ENCODE measurements around the gene CAPN9. TPM values are rescaled to one million over a fixed set of nuclear protein-coding genes. Genes with fewer than 3 reads are reported as not detected.

Gene CAPN9
- total RNA-seq, 1 donor from 2014 or later = 0.78 TPM

GRCh38 chr1:230826166-230826875, 79.1 kb downstream of the CAPN9 start:
- Mint-ChIP-seq H3K9me3 (peaks cover 6% of the 10 kb centered on the region), H3K36me3 (peaks cover 6% of the 10 kb centered on the region), H3K27ac (no peak overlapping the region), H3K4me3 (no peak overlapping the region), H3K4me1 (peaks cover 26% of the 10 kb centered on the region), H3K27me3 (ENCODE audit: low read depth) (no peaks in the 10 kb centered on the region)
- no peak for DNase-seq (ENCODE audit: low spot score in 2 of 2, unreplicated experiment in 2 of 2)
- no peak for TF ChIP-seq CTCF (IDR thresholded peaks at IDR 0.05; ENCODE audit: unreplicated experiment)

- H3K4me3 Mint-ChIP-seq = no peak overlapping the region
- no peak for TF ChIP-seq CTCF (IDR thresholded peaks at IDR 0.05; ENCODE audit: unreplicated experiment)
- no peak overlapping the region for H3K27ac Mint-ChIP-seq
- no peaks in the 10 kb centered on the region for H3K27me3 Mint-ChIP-seq (ENCODE audit: low read depth)
- H3K9me3 Mint-ChIP-seq = peaks cover 11% of the 10 kb centered on the region
- H3K36me3 Mint-ChIP-seq = peaks cover 6% of the 10 kb centered on the region
- H3K4me1 Mint-ChIP-seq = peaks cover 25% of the 10 kb centered on the region
- DNase-seq (ENCODE audit: low spot score in 2 of 2, unreplicated experiment in 2 of 2) = no peak
Measured at GRCh38 chr1:230827081-230827681, 80.0 kb downstream of the CAPN9 start.

- no peak for TF ChIP-seq CTCF (IDR thresholded peaks at IDR 0.05; ENCODE audit: unreplicated experiment)
- peaks cover 14% of the 10 kb centered on the region for H3K9me3 Mint-ChIP-seq
- no peak overlapping the region for H3K27ac Mint-ChIP-seq
- no peaks in the 10 kb centered on the region for H3K27me3 Mint-ChIP-seq (ENCODE audit: low read depth)
- peaks cover 6% of the 10 kb centered on the region for H3K36me3 Mint-ChIP-seq
- H3K4me3 Mint-ChIP-seq = no peak overlapping the region
- peaks cover 24% of the 10 kb centered on the region for H3K4me1 Mint-ChIP-seq
- no peak for DNase-seq (ENCODE audit: low spot score in 2 of 2, unreplicated experiment in 2 of 2)
Measured at GRCh38 chr1:230827801-230828200, 80.6 kb downstream of the CAPN9 start.

DNA sequence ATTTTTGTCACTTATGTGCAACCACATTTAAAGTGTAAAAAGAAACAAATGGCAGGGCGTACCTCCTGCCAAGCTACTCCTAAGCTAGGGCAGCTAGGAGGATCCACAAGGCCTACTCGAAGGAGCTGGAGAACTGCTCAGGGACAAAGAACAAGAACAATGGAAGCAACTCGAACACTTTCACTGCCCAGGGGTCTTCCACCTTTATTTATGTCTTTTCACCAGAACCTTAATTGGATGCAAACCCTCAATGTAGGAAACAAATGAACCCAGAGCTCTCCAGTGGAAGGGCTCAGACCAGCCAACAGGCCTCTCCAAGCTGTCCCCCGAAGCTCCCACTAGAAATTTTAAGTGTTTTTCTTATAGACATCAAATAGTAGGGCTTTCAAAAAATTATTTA, 81.2 kb downstream of the CAPN9 start:
- H3K9me3 Mint-ChIP-seq = peaks cover 18% of the 10 kb centered on the region
- no peak for TF ChIP-seq CTCF (IDR thresholded peaks at IDR 0.05; ENCODE audit: unreplicated experiment)
- DNase-seq (ENCODE audit: low spot score in 2 of 2, unreplicated experiment in 2 of 2) = no peak
- peaks cover 6% of the 10 kb centered on the region for H3K36me3 Mint-ChIP-seq
- no peaks in the 10 kb centered on the region for H3K27me3 Mint-ChIP-seq (ENCODE audit: low read depth)
- no peak overlapping the region for H3K4me3 Mint-ChIP-seq
- H3K4me1 Mint-ChIP-seq = peaks cover 24% of the 10 kb centered on the region
- H3K27ac Mint-ChIP-seq = no peak overlapping the region

DNA sequence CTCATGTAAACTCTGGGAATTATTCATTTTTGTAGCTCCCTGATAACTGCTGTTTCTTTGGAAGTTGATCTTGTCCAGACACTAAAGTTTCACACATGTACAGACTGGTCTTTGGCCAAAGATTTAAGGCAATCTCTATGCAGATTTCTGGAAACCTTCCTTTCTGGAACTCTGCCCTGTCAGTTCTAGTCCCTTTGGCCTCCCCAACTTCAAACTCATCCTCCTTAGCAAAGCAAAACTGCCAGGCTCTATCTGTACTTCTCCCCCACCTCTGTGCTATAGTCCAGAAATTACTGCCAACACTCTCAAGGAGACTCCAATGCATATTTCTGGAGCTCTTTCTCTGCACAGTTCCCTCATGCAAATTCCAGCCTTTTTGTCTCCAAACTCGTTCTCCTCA, 84.6 kb downstream of the CAPN9 start:
- Mint-ChIP-seq H3K4me1 (peaks cover 15% of the 10 kb centered on the region), H3K4me3 (no peak overlapping the region), H3K9me3 (peaks cover 22% of the 10 kb centered on the region), H3K27me3 (ENCODE audit: low read depth) (no peaks in the 10 kb centered on the region), H3K27ac (peak overlapping the region; percentile 36), H3K36me3 (peaks cover 9% of the 10 kb centered on the region)
- DNase-seq (ENCODE audit: low spot score in 2 of 2, unreplicated experiment in 2 of 2) = no peak
- TF ChIP-seq CTCF (IDR thresholded peaks at IDR 0.05; ENCODE audit: unreplicated experiment) = no peak
